HG03571 (cell line): ENCODE measurements around the gene KCNN2.
A peak's percentile ranks its signal among the peaks of the same experiment; 100 is the strongest.
"Not testable (repeated sequence)": the region's sequence is repeated elsewhere in the genome, so short reads cannot be mapped to it uniquely, and the experiment has no call there.

Experiments used
- ATAC-seq: cut with Tn5 transposase; IDR thresholded peaks from one replicate; pipeline ENCODE4 v1.9.1; 2021; ENCODE audit not compliant: unreplicated experiment

KCNN2 gene

DNA sequence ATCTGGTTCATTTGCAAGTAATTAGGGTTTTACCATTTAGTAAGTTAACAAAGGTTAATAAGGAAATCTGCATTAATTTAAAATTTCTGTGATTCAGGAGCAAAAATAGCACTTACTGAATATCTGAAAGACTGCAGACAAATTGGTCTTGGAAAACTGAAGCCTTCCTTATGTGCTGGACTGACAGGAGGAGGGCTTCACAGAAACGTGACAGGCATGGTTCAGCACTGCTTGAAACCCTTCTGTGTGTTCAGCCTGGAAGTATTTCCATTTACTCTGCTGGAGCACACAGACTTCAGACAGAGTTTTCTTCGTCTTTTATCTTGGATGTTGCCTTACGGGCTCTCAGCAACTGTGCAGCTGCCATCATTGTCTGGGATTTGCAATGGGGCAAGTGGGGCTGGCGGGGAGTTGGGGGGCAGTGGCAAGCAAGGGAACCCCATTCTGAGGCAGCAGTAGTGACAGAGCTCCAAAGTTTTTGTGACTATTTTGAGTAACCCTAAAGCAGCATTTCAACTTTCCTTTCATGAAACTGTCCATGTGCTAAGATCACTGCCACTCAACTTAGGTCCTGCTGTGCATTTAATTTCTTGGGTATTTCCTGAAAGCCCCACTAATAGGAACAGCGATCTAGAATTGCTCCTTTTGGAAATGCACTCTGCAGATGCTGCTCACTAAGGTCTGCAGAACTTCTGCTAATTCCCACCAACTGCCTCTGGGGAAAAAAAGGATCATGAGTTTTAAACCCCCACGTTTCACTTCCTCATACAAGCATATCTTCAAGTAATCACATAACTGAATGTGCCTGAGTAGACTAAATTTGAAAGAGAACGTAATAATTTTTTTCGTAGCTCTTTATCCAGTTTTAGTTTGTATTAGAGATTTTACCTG lies 56.6 kb downstream of the KCNN2 start:
- peak; percentile 96 for ATAC-seq

- peak; percentile 21 for ATAC-seq
Observed at GRCh38 chr5:114419067-114419388, 57.2 kb downstream of the KCNN2 start.

DNA sequence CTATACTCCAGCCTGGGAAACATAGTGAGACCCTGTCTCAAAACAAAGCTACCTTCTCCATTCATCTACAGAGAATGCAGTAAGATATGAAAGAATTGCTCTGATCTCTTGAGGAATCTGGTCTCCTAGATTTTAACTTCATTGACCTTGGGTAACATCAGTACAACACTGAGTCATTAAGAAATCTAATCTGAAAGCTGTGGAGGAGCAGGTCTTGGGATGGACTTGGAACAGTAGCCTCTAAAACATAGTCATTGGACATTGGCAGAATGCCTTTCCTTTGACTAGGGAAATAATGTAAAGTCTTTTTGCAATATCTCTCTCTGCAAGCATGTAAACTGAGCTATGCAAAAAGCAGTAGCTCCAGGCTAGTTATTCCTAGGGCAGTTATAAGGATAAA lies 58.1 kb downstream of the KCNN2 start:
- ATAC-seq = no peak

GRCh38 chr5:114427204-114427603 lies 65.3 kb downstream of the KCNN2 start:
- no peak for ATAC-seq

DNA sequence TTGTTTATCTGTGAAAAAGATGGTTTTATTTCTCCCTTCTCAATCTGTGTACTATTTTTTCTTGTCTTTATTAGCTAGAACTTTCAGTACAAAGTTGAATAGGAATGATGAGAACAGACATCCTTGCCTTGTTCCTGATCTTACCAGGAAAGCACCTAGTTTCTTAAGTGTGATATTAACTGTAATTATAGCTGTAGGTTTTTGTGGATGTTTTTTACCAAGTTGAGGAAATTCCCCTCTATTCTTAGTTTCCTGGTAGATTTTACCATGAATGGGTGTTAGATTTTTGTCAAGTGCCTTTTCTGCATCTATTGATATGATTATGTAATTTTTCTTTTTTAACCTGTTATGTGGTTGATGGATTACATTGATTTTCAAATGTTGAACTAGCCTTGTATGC lies 68.7 kb downstream of the KCNN2 start:
- no peak for ATAC-seq

DNA sequence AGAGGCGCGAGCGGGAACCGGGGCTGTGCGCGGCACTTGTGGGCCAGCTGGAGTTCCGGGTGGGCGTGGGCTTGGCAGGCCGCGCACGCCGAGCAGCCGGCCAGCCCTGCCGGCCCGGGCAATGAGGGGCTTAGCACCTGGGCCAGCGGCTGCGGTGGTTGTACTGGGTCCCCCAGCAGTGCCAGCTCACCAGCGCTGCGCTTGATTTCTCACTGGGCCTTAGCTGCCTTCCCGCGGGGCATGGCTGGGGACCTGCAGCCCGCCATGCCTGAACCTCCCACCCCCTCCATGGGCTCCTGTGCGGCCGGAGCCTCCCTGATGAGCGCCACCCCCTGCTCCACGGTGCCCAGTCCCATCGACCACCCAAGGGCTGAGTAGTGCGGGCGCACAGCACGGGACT lies 70.8 kb downstream of the KCNN2 start:
- not testable (repeated sequence) for ATAC-seq

GRCh38 chr5:114434396-114435219 lies 72.7 kb downstream of the KCNN2 start:
- ATAC-seq = no peak

DNA sequence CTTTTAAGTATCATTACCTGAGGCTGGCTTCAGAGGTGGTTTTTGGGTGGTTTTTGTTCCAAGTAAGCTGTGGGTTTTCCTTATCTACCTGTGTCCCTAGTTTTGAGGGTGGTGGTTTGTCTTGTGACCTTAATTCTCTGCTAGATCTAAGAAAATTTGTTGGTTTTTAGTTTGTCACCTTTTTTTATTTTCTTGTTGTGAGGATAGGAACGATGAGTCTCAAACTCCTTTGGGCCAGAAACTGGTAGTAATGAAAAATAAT lies 73.3 kb downstream of the KCNN2 start:
- no peak for ATAC-seq

- peak; percentile 58 for ATAC-seq
Observed at GRCh38 chr5:114435885-114436299, 74.0 kb downstream of the KCNN2 start.

DNA sequence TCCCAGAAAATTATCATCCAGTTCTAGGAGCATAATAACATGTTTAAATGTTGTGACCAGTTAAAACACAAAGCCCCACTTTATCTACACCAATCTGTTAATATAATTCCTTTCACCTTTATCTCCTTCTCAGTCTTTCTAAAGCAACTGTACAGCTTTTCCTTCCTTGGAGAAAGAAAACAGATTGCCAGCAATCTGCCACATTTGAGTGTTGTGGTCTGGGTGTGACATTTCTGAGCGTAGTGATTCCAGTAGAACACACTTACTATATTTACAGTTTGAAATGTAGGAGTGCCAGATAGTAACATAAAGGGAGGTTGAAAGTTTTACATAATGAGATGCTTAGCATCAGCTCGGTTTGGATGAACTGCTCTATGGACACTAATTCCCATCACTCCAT lies 76.1 kb downstream of the KCNN2 start:
- ATAC-seq = no peak

GRCh38 chr5:114438471-114438870 lies 76.6 kb downstream of the KCNN2 start:
- ATAC-seq = no peak

DNA sequence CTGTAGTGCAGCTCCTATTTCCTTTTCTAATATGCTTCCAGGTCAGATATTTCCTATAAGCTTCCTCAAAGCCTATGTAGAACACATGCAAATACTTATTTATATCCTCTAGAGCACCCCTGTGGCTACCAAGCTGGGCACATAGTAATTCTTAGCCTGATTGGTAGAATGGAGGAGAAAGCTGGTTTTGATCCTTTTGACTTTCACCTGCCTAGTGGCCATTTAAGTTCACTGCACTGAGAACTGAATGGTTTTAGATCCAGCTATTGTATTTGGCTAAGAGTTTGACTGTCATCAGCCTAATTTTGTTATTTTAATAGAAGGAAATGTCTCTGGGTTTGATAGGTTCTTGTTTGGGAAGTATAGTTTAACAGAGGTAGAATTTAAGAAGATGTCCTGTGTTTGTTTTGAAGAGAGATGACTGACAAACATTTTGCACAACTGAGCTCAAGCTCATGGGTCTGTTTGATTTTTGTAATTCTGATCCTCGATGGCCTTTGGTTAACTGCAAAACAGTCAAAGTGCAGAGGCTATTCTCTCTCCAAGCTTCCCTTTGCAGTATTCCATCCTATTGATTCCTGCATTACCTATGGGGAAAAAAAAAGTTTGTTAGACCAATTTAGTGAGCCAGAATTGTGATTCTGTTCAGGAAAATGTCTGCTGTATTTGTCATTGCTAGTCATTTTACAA lies 85.4 kb downstream of the KCNN2 start:
- no peak for ATAC-seq

DNA sequence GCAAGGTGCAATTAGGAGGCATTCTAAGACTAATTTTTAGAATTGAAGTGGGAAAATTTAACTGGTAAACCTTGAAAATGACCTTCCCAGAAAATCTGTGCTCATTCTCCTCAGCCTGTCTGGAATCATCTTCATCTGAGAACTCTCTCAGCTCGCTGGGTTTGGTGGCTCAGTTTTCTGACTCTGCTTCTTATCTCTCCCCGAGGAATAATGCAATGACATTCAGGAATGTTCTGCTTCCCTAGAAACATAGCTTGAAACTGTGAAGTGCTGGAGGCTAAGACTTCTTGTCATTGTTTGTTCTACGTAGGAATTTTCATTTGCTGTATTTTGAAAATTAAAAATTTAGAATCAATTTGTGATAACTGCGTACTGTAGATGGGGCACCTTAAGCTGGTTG lies 86.6 kb downstream of the KCNN2 start:
- ATAC-seq = no peak

DNA sequence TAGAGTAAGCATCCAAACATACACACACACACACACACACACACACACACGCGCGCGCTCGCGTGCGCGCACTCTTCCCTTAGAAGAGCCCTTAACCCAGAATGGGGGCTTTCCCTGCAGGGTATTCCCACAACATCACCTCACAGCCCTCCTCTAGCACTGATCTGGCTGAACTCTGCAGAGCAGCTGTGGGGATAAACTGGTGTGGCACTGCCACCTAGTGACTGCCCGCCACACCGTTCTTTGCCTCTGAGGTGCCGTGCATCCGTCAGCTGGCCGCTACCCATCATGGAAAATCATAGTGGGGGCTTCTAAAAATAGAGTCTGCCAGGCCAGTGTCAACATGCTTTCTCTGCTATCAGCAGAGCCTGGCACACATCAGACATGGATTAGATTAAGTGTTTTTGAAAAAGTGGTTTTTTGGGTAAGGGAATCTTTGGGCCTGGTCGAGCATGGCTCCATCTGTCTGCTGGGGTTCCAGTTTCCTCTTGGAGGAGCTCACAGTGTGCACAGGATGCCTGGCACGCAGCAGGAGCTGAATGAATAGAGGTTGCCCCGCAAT lies 88.1 kb downstream of the KCNN2 start:
- peak; percentile 97 for ATAC-seq

DNA sequence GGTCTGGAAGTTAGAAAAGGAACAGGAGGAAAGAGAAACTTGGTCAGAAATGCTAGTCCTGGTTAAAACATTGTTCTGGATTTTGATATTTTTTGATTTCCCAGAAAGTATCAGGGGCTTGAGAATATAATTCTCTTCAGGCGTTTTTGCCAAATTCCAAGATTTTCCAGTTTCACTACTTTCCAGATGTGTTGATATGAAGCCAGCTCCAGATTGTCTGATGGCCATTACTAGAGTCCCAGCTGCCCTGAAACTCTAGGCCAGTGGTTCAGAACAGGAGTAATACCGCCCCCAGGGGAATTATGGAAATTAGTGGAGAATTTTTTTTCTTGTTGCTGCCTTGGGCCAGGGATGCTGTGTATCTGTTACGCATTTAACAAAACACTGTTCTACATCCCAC lies 88.6 kb downstream of the KCNN2 start:
- ATAC-seq = no peak

- ATAC-seq = no peak
Observed at GRCh38 chr5:114458726-114459125, 96.9 kb downstream of the KCNN2 start.

- ATAC-seq = no peak
Observed at GRCh38 chr5:114467171-114467570, 105.3 kb downstream of the KCNN2 start.

GRCh38 chr5:114467729-114468128 lies 105.9 kb downstream of the KCNN2 start:
- no peak for ATAC-seq

DNA sequence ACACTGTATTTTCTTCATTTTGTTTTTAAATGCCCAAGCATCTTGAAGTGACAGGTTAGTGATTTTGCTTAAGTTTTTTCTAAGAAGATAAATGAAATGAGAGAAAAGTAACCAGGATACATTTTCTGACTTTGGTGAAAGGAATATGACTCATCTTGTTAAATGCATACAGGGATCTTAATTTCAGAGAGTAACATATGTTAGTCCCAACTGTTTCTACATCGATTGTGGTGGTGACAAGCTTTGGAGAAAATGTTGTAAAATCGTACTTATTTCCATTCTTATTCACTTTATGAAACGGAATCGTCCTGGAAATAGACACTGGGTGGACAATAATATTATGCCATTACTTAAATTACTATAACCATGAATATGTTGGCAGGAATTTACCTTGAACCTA lies 107.5 kb downstream of the KCNN2 start:
- no peak for ATAC-seq

DNA sequence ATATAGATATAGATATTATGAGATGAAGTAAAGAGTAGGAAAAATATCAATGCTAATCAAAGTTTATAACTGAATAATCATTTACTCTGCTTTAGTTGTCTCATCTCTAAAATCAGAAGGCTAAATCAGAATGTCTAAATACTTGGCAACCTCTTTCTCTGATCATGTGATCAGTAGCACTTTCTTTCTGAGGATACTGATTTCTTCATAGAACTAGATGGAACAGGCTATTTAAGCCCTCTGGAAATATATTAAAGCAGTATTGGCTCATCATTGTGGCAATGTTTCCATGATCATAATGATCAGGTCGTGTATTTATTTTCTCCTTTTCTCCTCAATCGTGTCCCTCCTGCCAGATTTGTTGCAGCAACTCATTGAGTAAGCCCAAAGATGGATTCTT lies 109.7 kb downstream of the KCNN2 start:
- no peak for ATAC-seq

GRCh38 chr5:114473541-114473940 lies 111.7 kb downstream of the KCNN2 start:
- ATAC-seq = no peak
